OCI-LY7 (cell line): ENCODE data around the gene ASPHD1. TPM values are rescaled to one million over a fixed set of nuclear protein-coding genes. Genes with fewer than 3 reads are reported as not detected.

Experiments
- BruUV-seq: library from RNA; stranded (reverse); fragments of 400-500 nt; replicated peaks from 2 replicates; lab custom pipeline; 2021; lab: Mats Ljungman, UMichigan
- CTCF ChIA-PET: fragments of 300-600 bp; sonication (Branson Sonifier 250); formaldehyde crosslinking; loops from one replicate; lab custom pipeline; 2022; ENCODE audit warnings: antibody characterized with exemption; ENCODE audit not compliant: unreplicated experiment; lab: Charles Lee
- POLR2A ChIA-PET: fragments of 300-600 bp; sonication (Branson Sonifier 250); formaldehyde crosslinking; loops from one replicate; lab custom pipeline; 2022; ENCODE audit warnings: antibody characterized with exemption; lab: Charles Lee
- DNase-seq: peaks from one replicate; pipeline ENCODE4 v3.0.0-alpha.2; 2015; ENCODE audit warnings: low spot score
- H2AFZ ChIP-seq: fragments of 200-600 bp; sonication (generic), shearing (Covaris generic); 2 replicates; pipeline ENCODE4 v1.6.1; 2014; ENCODE audit warnings: mild to moderate bottlenecking, antibody characterized with exemption, low read length, moderate library complexity
- H3K27ac ChIP-seq: fragments of 200-600 bp; sonication (generic); 2 replicates; pipeline ENCODE4 v1.5.1; 2014; ENCODE audit warnings: mixed run types, low read depth, mild to moderate bottlenecking, moderate library complexity, low read length, inconsistent platforms; ENCODE audit not compliant: poor library complexity, severe bottlenecking
- H3K36me3 ChIP-seq: fragments of 200-600 bp; sonication (generic); 2 replicates; pipeline ENCODE4 v1.6.1; 2014; ENCODE audit warnings: mild to moderate bottlenecking, antibody characterized with exemption, low read length, moderate library complexity, mixed read lengths; ENCODE audit not compliant: insufficient read depth
- H3K4me1 ChIP-seq: fragments of 200-600 bp; sonication (generic); 2 replicates; pipeline ENCODE4 v1.5.1; 2014; ENCODE audit warnings: mild to moderate bottlenecking, low read length; ENCODE audit not compliant: insufficient read depth, poor library complexity, severe bottlenecking
- H3K4me2 ChIP-seq: fragments of 200-600 bp; sonication (generic); 2 replicates; pipeline ENCODE4 v1.6.1; 2014; ENCODE audit warnings: mild to moderate bottlenecking, low read length
- H3K4me3 ChIP-seq: fragments of 200-600 bp; sonication (generic); 2 replicates; pipeline ENCODE4 v1.5.1; 2014; ENCODE audit warnings: mild to moderate bottlenecking, low read depth, low read length; ENCODE audit not compliant: poor library complexity, severe bottlenecking
- H3K79me2 ChIP-seq: fragments of 200-600 bp; sonication (generic); 2 replicates; pipeline ENCODE4 v1.6.1; 2016; ENCODE audit warnings: low read depth, mild to moderate bottlenecking, low read length, moderate library complexity, mixed read lengths; ENCODE audit not compliant: insufficient read depth
- H3K9me2 ChIP-seq: fragments of 200-600 bp; sonication (generic); 2 replicates; pipeline ENCODE4 v1.6.1; 2016; ENCODE audit warnings: mild to moderate bottlenecking, low read length, mixed read lengths; ENCODE audit not compliant: insufficient read depth
- H3K9me3 ChIP-seq: fragments of 200-600 bp; sonication (generic); 2 replicates; pipeline ENCODE4 v1.6.1; 2014; ENCODE audit warnings: mild to moderate bottlenecking, mixed run types, low read length, mixed read lengths
- H4K20me1 ChIP-seq: fragments of 200-600 bp; sonication (generic); 2 replicates; pipeline ENCODE4 v1.6.1; 2014; ENCODE audit warnings: mild to moderate bottlenecking, antibody characterized with exemption, low read length, moderate library complexity, mixed read lengths; ENCODE audit not compliant: insufficient read depth
- EZH2phosphoT487 ChIP-seq: fragments of 200-600 bp; sonication (generic); IDR thresholded peaks from 2 replicates; pipeline ENCODE4 v1.6.1; 2018; ENCODE audit warnings: low read depth, borderline replicate concordance, mild to moderate bottlenecking, mixed run types, antibody characterized with exemption, low read length, moderate library complexity, mixed read lengths
- intact Hi-C: fragments of 100-400 bp; cut with micrococcal nuclease; formaldehyde crosslinking; loops from one replicate; pipeline ENCODE4 v1.10.0; 2022; ENCODE audit not compliant: unreplicated experiment
- total RNA-seq, 2 experiments: library from RNA; depleted of rRNA in 1 of 2; stranded (reverse); fragments of >200 nt in 1 of 2; shearing (Covaris generic) in 1 of 2; gene quantifications; 2 replicates each; pipeline ENCODE4 v1.2.3, GENCODE V29; 2014 to 2022
- TF ChIP-seq, protein P1 (sequence below): fragments of 200-600 bp; sonication (generic); conservative IDR thresholded peaks from 2 replicates; pipeline ENCODE4 v1.5.1; 2014; ENCODE audit warnings: mild to moderate bottlenecking, antibody characterized with exemption, low read length, moderate library complexity, mixed read lengths

Gene ASPHD1
- total RNA-seq, 2 experiments from 2014 or later, result 0.30 TPM; not detected in 1

DNA sequence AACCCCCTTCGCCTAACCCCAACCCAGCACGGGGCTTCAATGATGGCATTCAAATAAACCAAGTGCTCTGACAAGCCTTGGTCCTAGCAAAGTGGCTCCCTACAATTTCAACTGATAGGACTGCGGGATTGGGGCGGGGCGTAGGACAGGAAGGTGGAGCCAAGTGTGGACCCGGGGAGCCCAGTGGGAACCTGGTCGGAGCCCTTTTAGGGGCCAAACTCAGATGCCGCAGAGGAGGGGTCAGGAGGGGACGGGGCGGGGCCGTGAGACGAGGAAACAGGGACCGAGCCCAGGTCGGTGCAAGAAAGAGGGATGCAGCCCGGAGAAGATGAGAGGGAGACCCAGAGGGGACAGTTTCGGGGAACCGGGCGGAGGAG is 24.1 kb upstream of the ASPHD1 start:
- intact Hi-C loops, result loop anchor here (5.0 kb wide), 1 partner anchor 146 kb away; the partner anchor contains the start of gene C16orf92
- no peak for TF ChIP-seq EZH2phosphoT487
- TF ChIP-seq, protein P1, sequence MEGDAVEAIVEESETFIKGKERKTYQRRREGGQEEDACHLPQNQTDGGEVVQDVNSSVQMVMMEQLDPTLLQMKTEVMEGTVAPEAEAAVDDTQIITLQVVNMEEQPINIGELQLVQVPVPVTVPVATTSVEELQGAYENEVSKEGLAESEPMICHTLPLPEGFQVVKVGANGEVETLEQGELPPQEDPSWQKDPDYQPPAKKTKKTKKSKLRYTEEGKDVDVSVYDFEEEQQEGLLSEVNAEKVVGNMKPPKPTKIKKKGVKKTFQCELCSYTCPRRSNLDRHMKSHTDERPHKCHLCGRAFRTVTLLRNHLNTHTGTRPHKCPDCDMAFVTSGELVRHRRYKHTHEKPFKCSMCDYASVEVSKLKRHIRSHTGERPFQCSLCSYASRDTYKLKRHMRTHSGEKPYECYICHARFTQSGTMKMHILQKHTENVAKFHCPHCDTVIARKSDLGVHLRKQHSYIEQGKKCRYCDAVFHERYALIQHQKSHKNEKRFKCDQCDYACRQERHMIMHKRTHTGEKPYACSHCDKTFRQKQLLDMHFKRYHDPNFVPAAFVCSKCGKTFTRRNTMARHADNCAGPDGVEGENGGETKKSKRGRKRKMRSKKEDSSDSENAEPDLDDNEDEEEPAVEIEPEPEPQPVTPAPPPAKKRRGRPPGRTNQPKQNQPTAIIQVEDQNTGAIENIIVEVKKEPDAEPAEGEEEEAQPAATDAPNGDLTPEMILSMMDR, result no peak
- H3K27ac ChIP-seq, result no peak overlapping the region
- no peaks in the 10 kb centered on the region for H4K20me1 ChIP-seq
- H3K9me2 ChIP-seq, result no peaks in the 10 kb centered on the region
- BruUV-seq, result no TSS peak
- H2AFZ ChIP-seq, result no peak overlapping the region
- H3K9me3 ChIP-seq, result no peaks in the 10 kb centered on the region
- no peak for DNase-seq
- no peak overlapping the region for H3K4me2 ChIP-seq
- no peaks in the 10 kb centered on the region for H3K79me2 ChIP-seq
- H3K36me3 ChIP-seq, result no peaks in the 10 kb centered on the region
- no peak overlapping the region for H3K4me3 ChIP-seq
- peaks cover 15% of the 10 kb centered on the region for H3K4me1 ChIP-seq
- POLR2A ChIA-PET, result interaction anchor here (0.5 kb wide), 1 partner anchor 11 kb away, joined by 3 read pairs; no protein-coding TSS in a partner anchor
- CTCF ChIA-PET, result no interaction called here

DNA sequence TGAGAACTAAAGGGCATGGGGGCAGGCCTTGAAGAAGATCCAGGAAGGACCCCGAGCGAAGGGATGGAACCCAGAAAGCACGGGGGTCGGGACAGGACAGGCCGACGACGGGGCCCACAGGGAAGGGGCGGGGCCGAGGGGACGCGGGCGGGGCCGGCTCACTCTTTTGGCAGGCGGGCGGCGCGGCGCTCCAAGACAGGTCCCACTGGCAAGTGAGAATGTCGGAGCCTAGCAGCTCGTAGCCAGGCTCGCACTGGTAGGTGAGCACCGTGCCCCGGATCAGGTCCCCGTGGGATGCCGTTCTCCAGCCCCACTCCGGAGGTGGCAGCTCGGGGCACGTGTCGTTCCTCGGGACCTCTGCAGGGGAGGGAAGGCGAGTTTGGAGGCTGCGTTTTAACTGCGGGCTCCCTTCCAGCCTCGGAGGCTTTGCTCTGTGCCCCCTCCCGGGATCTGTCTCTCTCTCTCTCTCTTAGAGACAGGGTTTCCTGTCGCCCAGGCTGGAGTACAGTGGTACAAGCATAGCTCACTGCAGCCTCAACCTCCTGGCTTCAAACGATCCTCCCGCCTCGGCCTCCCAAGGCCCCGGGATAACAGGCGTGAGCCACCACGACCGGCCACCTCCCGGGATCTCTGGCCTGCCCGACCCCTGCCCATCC is 23.6 kb upstream of the ASPHD1 start:
- H3K27ac ChIP-seq, result no peak overlapping the region
- H4K20me1 ChIP-seq, result no peaks in the 10 kb centered on the region
- H3K4me3 ChIP-seq, result peak overlapping the region; percentile 20
- CTCF ChIA-PET, result interaction anchor here (0.6 to 1.0 kb wide), 2 partner anchors 96 to 215 kb away, joined by 3 read pairs; no protein-coding TSS in a partner anchor
- no peaks in the 10 kb centered on the region for H3K79me2 ChIP-seq
- intact Hi-C loops, result loop anchor here (5.0 kb wide), 1 partner anchor 146 kb away; the partner anchor contains the start of gene C16orf92
- BruUV-seq, result no TSS peak
- peaks cover 15% of the 10 kb centered on the region for H3K4me1 ChIP-seq
- no peak for TF ChIP-seq EZH2phosphoT487
- TF ChIP-seq, protein P1, result no peak
- H3K4me2 ChIP-seq, result peak overlapping the region; percentile 10; the same call in 1 of the 2 replicates
- no peaks in the 10 kb centered on the region for H3K36me3 ChIP-seq
- H3K9me3 ChIP-seq, result no peaks in the 10 kb centered on the region
- POLR2A ChIA-PET, result interaction anchor here (0.5 to 1.2 kb wide), 3 partner anchors 69 to 97 kb away, joined by 3 to 5 read pairs (median 3); partner anchors contain the start of gene TAOK2
- no peak for DNase-seq
- H3K9me2 ChIP-seq, result no peaks in the 10 kb centered on the region
- peak overlapping the region; percentile 33; the same call in 1 of the 2 replicates for H2AFZ ChIP-seq
